CD14-positive monocyte (primary cell): ENCODE measurements around the gene TTLL11. TPM values are rescaled to one million over a fixed set of nuclear protein-coding genes. Genes with fewer than 3 reads are reported as not detected.

ENCODE experiments used
- DNase-seq, 3 donors: peaks; one replicate each; pipeline ENCODE4 v3.0.0-alpha.2; 2011 to 2022
- H2AFZ ChIP-seq: 2 replicates; pipeline ENCODE4 v1.6.0; 2012; ENCODE audit warnings: mild to moderate bottlenecking, low read depth, low read length, inconsistent platforms; ENCODE audit not compliant: insufficient read depth, poor library complexity, severe bottlenecking
- H3K27ac ChIP-seq, 2 donors: 1 replicate in 1 of 2; 2 replicates in 1 of 2; pipeline ENCODE4 v1.5.1; 2012 to 2013; ENCODE audit warnings: low read length in 2 of 2, control low read depth in 1 of 2, inconsistent platforms in 1 of 2, low read depth in 1 of 2, mild to moderate bottlenecking in 1 of 2
- H3K27me3 ChIP-seq, 2 donors: one replicate each; pipeline versions ENCODE4 v1.6.0 to v1.6.1; 2011 to 2013; ENCODE audit warnings: low read length in 2 of 2; ENCODE audit not compliant: control insufficient read depth in 2 of 2, insufficient read depth in 2 of 2
- H3K36me3 ChIP-seq, 2 donors: replicated peaks in 1 of 2; 1 replicate in 1 of 2; 2 replicates in 1 of 2; pipeline versions ENCODE4 v1.5.1 to v1.6.1; 2012 to 2013; ENCODE audit warnings: low read length in 2 of 2, control low read depth in 1 of 2, inconsistent platforms in 1 of 2, mild to moderate bottlenecking in 1 of 2; ENCODE audit not compliant: insufficient read depth in 2 of 2, control insufficient read depth in 1 of 2
- H3K4me1 ChIP-seq, 2 donors: 1 replicate in 1 of 2; 2 replicates in 1 of 2; pipeline versions ENCODE4 v1.5.1 to v1.6.1; 2012 to 2013; ENCODE audit warnings: low read length in 2 of 2, control low read depth in 1 of 2, inconsistent platforms in 1 of 2, mild to moderate bottlenecking in 1 of 2, moderate library complexity in 1 of 2; ENCODE audit not compliant: insufficient read depth in 2 of 2, control insufficient read depth in 1 of 2
- H3K4me2 ChIP-seq: replicated peaks from 2 replicates; pipeline ENCODE3; 2012; ENCODE audit warnings: low read length, moderate library complexity, mild to moderate bottlenecking; ENCODE audit not compliant: poor library complexity, severe bottlenecking; ENCODE audit errors: extremely low read depth
- H3K4me3 ChIP-seq, 3 experiments: fragments of 200-600 bp in 1 of 3; sonication (generic) in 1 of 3; replicated peaks in 1 of 3; 1 replicate in 2 of 3; 2 replicates in 1 of 3; pipeline ENCODE4 v1.5.1; 2011 to 2013; ENCODE audit warnings: low read length in 3 of 3, mild to moderate bottlenecking in 3 of 3, control low read depth in 2 of 3, low read depth in 2 of 3, inconsistent platforms in 1 of 3, moderate library complexity in 1 of 3
- H3K79me2 ChIP-seq: 2 replicates; pipeline ENCODE4 v1.6.0; 2012; ENCODE audit warnings: mild to moderate bottlenecking, control low read depth, inconsistent platforms, low read length, moderate library complexity; ENCODE audit not compliant: insufficient read depth
- H3K9ac ChIP-seq: 2 replicates; pipeline ENCODE4 v1.6.0; 2017; ENCODE audit warnings: low read length, mild to moderate bottlenecking; ENCODE audit not compliant: insufficient read depth, poor library complexity, severe bottlenecking
- H3K9me3 ChIP-seq, 2 donors: replicated peaks in 1 of 2; 1 replicate in 1 of 2; 2 replicates in 1 of 2; pipeline versions ENCODE4 v1.5.1 to v1.6.1; 2012 to 2013; ENCODE audit warnings: low read length in 2 of 2, control low read depth in 1 of 2; ENCODE audit not compliant: control insufficient read depth in 1 of 2, insufficient read depth in 1 of 2
- H4K20me1 ChIP-seq: 2 replicates; pipeline ENCODE4 v1.6.0; 2012; ENCODE audit warnings: mild to moderate bottlenecking, low read length, control low read depth, moderate library complexity; ENCODE audit not compliant: insufficient read depth
- H3K27ac Mint-ChIP-seq, 7 donors: one replicate each; pipeline ENCODE4 v1.8.0; 2020; ENCODE audit warnings: mild to moderate bottlenecking in 7 of 7, mixed read lengths in 7 of 7, moderate library complexity in 6 of 7, inconsistent platforms in 2 of 7
- H3K27me3 Mint-ChIP-seq, 3 donors: one replicate each; pipeline ENCODE4 v1.8.0; 2021 to 2022; ENCODE audit warnings: low read depth in 3 of 3, mild to moderate bottlenecking in 3 of 3, mixed read lengths in 3 of 3, moderate library complexity in 3 of 3, inconsistent platforms in 1 of 3
- H3K36me3 Mint-ChIP-seq, 2 donors: one replicate each; pipeline ENCODE4 v1.8.0; 2020; ENCODE audit warnings: mixed read lengths in 2 of 2, inconsistent platforms in 1 of 2, mild to moderate bottlenecking in 1 of 2
- H3K4me1 Mint-ChIP-seq: one replicate; pipeline ENCODE4 v1.8.0; 2020; ENCODE audit warnings: mild to moderate bottlenecking, mixed read lengths
- H3K4me3 Mint-ChIP-seq, 2 donors: one replicate each; pipeline ENCODE4 v1.8.0; 2020; ENCODE audit warnings: mild to moderate bottlenecking in 2 of 2, mixed read lengths in 2 of 2, moderate library complexity in 1 of 2
- H3K9me3 Mint-ChIP-seq, 7 donors: one replicate each; pipeline ENCODE4 v1.8.0; 2020 to 2022; ENCODE audit warnings: mixed read lengths in 7 of 7, mild to moderate bottlenecking in 6 of 7, moderate library complexity in 6 of 7, inconsistent platforms in 2 of 7
- WGBS: methylation state at CpG from one replicate; pipeline ENCODE4 v1.1.5; 2013; ENCODE audit warnings: missing lambda C conversion rate; ENCODE audit not compliant: insufficient coverage; 5-methylcytosine and 5-hydroxymethylcytosine counted together
- intact Hi-C, 2 donors: fragments of 100-400 bp; cut with micrococcal nuclease; formaldehyde crosslinking; loops; one replicate each; pipeline versions ENCODE4 v1.15.0 to v1.15.1; 2023
- polyA plus RNA-seq, 3 donors: library from polyadenylated mRNA; depleted of rRNA in 1 of 3; unstranded in 2 of 3; stranded (reverse) in 1 of 3; fragments of 300-500 nt in 2 of 3; fragments of >200 nt in 1 of 3; fragmentation: Illumina TruSeq in 2 of 3; gene quantifications; 1 replicate in 2 of 3; 2 replicates in 1 of 3; pipeline ENCODE4 v1.2.3, GENCODE V29; 2012 to 2021
- TF ChIP-seq, protein P1 (sequence below): fragments of 200-600 bp; IDR thresholded peaks from one replicate; pipeline ENCODE4 v1.8.0; 2022; ENCODE audit warnings: antibody characterized with exemption, mild to moderate bottlenecking

TTLL11 gene
- polyA plus RNA-seq, 3 donors: 2.9 to 3.5 (median 3.1) TPM

DNA sequence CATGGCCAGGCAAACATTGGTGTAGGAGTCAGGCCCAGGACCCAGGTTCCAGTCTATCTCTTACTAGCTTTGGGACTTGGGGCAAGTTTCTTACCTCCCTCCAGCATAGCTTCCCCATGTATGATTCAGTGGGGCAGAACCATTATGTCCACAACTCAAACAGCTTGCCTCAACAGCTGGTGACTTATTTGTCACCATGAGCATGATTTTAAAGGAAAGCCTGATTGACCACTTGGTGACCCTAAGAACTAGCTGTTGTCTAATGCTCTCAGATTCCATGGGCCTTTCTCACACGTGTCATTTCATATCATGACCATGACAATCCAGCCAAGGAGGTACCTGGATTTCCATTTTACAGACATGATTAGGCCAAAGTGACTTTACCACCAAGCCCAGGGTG, 126.4 kb downstream of the TTLL11 start:
- WGBS: 100% methylated on average over 1 of the region's 1 CpG
- Mint-ChIP-seq H3K36me3 (no peaks in the 10 kb centered on the region), H3K9me3 (peaks cover 0 to 2% (median 0%) of the 10 kb centered on the region in 7 donors), H3K4me1 (no peaks in the 10 kb centered on the region), H3K27me3 (peaks cover 0 to 4% (median 0%) of the 10 kb centered on the region in 3 donors), H3K4me3 (no peak overlapping the region), H3K27ac (no peak overlapping the region)
- no peak overlapping the region for H2AFZ ChIP-seq
- H3K79me2 ChIP-seq: no peaks in the 10 kb centered on the region
- intact Hi-C loops: no loop called here
- H3K4me3 ChIP-seq: no peak overlapping the region
- no peak overlapping the region for H3K4me2 ChIP-seq
- no peaks in the 10 kb centered on the region for H4K20me1 ChIP-seq
- no peaks in the 10 kb centered on the region for H3K36me3 ChIP-seq
- DNase-seq: no peak
- no peaks in the 10 kb centered on the region for H3K9me3 ChIP-seq
- H3K27ac ChIP-seq: no peak overlapping the region
- TF ChIP-seq, protein P1, sequence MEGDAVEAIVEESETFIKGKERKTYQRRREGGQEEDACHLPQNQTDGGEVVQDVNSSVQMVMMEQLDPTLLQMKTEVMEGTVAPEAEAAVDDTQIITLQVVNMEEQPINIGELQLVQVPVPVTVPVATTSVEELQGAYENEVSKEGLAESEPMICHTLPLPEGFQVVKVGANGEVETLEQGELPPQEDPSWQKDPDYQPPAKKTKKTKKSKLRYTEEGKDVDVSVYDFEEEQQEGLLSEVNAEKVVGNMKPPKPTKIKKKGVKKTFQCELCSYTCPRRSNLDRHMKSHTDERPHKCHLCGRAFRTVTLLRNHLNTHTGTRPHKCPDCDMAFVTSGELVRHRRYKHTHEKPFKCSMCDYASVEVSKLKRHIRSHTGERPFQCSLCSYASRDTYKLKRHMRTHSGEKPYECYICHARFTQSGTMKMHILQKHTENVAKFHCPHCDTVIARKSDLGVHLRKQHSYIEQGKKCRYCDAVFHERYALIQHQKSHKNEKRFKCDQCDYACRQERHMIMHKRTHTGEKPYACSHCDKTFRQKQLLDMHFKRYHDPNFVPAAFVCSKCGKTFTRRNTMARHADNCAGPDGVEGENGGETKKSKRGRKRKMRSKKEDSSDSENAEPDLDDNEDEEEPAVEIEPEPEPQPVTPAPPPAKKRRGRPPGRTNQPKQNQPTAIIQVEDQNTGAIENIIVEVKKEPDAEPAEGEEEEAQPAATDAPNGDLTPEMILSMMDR: no peak
- no peaks in the 10 kb centered on the region for H3K4me1 ChIP-seq
- no peaks in the 10 kb centered on the region for H3K27me3 ChIP-seq
- no peak overlapping the region for H3K9ac ChIP-seq

- no peak overlapping the region for H3K27ac Mint-ChIP-seq
- Histone ChIP-seq H3K36me3 (no peaks in the 10 kb centered on the region), H4K20me1 (no peaks in the 10 kb centered on the region), H3K4me3 (no peak overlapping the region), H3K9ac (no peak overlapping the region), H3K9me3 (no peaks in the 10 kb centered on the region), H3K4me1 (peaks cover 0 to 3% of the 10 kb centered on the region in 2 donors), H2AFZ (no peak overlapping the region), H3K27me3 (no peaks in the 10 kb centered on the region), H3K4me2 (no peak overlapping the region), H3K27ac (no peak overlapping the region), H3K79me2 (no peaks in the 10 kb centered on the region)
- H3K36me3 Mint-ChIP-seq: no peaks in the 10 kb centered on the region
- H3K4me1 Mint-ChIP-seq: peaks cover 3% of the 10 kb centered on the region
- H3K4me3 Mint-ChIP-seq: no peak overlapping the region
- TF ChIP-seq, protein P1: no peak
- 62% methylated on average over 5 of the region's 8 CpGs for WGBS
- DNase-seq: no peak
- peaks cover 0 to 2% (median 0%) of the 10 kb centered on the region in 7 donors for H3K9me3 Mint-ChIP-seq
- intact Hi-C loops: no loop called here
- peaks cover 2 to 5% (median 4%) of the 10 kb centered on the region in 3 donors for H3K27me3 Mint-ChIP-seq
These were observed 129.5 kb downstream of the TTLL11 start for GRCh38 chr9:121963528-121963995.
